Measurements from ENCODE around the gene USP40.

USP40 gene

DNA sequence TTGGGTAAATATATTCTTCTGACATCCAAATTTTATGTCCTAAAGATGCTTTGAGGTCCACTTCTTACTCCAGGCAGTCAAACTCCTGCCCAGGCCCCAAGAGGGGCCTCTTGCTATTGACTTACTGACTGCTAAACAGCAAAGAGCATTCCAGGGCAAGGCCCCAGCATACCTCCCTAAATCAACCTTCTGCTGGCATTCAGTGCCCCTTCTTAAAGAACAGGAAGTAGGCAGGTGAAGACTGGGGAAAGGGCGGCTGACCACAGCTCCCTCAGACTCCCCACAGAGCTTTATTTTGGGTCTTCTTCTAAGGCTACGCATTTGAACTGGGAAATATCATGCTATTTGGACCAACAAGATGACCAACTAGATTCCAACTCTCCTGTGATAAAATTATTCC lies 68.9 kb downstream of the USP40 start:
- no peak for DNase-seq (ENCODE audit: low read depth)

DNA sequence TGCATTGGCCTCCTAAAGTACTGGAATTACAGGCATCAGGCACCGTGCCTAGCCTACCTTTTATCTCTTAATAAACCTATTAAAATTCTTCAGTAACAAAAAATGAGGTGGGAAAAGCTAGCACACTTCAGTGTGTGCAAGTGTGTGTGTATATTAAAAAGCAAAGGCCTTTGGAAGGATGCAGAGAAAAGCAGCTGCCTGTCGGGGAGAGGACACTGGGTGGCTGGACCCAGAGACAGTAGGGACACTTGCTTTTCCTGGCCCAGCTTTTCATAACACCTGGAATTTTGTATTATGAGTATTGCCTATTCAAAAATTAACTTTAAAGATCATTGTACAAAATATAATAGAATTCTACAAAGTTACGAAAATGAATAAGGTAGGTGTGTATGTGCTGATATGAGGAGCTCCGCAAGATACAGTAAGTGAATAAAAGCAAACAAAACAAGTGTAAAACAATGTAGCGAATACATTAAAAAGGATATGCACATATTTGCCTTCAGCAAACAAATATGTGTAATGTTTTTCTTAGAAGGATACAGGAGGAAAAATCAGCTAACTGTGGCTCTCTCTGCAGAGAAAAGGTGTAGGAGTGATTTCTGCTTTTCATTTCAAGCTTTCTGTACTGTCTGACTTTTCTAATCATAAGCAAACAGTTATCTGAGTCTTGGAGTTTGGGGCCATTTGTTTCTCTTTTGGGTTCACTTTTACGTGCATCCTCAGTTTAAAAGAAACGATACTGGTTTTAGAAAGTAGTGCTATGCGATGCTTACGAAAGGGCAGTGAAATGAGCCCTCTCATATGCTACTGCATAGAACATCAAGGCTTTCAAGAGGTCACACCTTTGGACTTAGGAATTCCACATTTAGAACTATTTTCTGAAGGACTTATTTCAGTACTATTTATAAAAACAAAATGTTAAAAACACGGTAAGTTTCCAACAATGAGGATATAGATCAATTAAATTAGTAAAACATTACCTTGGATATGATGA lies 70.8 kb downstream of the USP40 start:
- no peak for DNase-seq (ENCODE audit: low read depth)

DNA sequence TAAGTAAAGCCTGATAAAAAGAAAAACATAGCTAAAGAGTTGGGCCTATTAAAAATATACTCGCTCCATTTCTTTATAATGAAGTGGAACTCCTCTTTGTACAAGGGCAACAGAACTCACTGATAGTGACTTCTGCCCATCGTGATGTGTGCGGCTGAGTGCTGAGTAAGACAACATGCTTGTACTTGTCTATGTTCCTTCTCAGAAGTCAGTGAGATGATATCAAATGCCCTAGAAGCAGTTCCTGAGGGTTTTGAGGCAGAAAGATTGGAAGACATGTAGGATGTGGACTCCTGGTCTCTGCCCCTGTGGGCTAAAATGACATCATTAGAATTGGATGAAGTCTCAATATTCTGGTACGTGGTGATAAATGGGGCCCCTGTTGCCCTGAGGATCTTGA lies 73.8 kb downstream of the USP40 start:
- no peak for DNase-seq (ENCODE audit: low read depth)

DNA sequence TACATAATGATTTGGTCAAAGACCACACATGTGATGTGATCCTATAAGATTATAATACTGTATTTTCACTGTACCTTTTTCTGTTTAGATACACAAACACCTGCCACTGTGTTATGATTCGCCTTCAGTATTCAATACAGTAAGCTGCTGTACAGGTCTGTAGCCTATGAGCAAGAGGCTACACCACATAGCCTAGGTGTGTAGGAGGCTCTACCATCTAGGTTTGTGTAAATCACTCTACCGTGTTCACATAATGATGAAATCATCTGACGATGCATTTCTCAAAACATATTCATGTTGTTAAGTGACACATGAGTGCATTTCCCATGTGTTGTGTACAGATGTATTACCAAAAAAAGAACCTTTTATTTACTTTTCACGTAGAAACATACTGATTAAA lies 74.5 kb downstream of the USP40 start:
- DNase-seq (ENCODE audit: low read depth): no peak

DNA sequence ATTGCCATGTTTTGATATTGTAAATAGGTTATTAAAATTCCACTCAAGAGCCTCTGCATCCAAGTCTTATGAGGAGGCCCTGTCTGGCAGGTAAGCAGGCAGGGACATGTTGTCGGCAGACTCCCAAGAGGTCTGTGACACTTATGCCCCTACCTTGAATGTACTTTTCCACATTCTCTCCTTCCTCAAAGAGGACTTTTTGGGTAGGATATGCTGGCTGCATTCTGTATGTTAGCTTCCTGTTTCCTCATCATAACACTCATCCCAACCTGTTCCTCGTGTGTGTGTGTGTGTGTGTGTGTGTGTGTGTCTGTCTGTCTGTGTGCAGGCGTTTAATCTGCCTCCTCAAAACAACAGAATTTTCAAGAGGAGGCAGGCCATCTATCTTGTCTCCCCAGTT lies 75.3 kb downstream of the USP40 start:
- no peak for DNase-seq (ENCODE audit: low read depth)

DNA sequence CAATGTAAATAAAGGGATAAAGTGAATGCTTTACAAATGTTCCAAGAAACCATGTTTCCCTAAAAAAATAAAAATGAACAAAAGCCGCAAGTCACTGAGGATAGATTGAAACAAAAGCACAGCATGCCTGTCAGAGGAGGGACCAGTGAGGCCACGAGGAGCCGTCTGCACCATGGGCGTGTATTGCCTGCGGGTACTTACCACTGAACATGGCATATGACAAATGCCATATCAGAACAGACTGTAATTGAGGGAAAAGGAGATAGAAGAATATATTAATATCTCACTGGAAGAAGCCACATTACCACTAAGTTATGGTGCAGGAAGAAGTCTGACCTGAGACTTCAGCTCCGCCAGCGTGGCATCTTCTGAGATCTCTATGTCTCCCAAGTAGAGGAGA lies 75.8 kb downstream of the USP40 start:
- no peak for DNase-seq (ENCODE audit: low read depth)

DNA sequence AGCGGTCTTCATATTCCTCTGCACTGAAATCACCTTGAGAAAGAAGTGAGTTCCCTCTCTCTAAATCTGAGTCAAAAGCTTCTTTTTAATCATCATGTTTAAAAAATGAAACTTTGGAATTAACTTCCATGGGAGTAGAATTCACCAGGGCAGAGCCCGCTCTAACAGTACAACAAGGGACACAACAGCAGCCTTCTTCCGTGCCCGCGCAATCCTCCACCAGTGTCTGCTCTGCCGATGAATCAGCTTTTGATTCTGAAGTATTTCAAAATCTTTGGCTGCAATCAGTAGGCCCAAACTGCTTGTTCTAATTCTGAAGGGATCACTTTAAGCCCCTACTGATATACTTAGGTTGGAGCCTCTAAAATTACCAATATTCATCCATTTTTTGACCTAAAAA lies 76.9 kb downstream of the USP40 start:
- DNase-seq (ENCODE audit: low read depth): no peak

DNA sequence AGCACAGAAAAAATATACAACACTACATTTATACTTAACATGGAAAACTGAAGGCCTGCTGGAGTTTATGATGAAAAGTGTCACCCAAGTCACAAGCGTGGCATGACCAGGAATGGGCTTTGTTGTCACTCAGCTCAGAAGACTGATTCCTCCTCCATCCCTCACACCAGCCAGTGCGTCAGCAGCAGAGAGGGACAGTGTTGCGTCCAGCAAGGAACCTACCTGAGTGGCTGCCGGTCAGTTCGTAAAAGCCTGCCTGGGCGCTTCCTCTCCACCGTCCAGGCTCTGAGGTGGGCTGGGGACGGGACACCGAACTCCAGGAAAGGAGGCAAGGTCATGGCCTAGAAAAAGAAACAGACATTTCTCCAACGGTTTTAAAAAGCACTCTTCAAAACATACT lies 77.4 kb downstream of the USP40 start:
- DNase-seq (ENCODE audit: low read depth): no peak

DNA sequence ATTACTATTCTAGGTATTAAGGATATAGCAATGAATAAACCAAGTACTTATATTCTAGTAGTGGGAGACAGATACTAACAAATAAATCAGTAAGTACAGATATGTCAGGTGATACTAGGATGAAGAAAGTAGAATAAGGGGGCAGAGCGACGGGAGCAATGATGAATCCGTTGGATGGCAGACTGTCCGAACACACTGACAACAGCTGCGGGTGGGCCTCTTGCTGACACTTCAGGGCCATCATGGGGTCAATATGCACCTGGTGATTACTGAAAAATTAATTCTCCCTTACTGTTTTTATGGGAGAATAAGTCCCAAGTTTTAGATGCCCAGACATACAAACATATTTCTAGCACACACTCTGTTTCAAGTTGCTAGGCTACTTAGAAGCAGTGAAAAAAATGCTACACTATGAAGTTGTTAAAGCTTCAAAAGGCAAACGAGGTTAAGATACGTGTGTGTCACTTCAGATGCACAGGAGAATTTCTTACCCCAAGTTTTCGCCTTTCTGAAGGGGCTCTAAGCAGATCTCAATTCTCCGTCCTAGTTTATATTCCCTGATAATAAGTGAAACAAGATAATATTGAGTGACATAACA lies 78.7 kb downstream of the USP40 start:
- no peak for DNase-seq (ENCODE audit: low read depth)

DNA sequence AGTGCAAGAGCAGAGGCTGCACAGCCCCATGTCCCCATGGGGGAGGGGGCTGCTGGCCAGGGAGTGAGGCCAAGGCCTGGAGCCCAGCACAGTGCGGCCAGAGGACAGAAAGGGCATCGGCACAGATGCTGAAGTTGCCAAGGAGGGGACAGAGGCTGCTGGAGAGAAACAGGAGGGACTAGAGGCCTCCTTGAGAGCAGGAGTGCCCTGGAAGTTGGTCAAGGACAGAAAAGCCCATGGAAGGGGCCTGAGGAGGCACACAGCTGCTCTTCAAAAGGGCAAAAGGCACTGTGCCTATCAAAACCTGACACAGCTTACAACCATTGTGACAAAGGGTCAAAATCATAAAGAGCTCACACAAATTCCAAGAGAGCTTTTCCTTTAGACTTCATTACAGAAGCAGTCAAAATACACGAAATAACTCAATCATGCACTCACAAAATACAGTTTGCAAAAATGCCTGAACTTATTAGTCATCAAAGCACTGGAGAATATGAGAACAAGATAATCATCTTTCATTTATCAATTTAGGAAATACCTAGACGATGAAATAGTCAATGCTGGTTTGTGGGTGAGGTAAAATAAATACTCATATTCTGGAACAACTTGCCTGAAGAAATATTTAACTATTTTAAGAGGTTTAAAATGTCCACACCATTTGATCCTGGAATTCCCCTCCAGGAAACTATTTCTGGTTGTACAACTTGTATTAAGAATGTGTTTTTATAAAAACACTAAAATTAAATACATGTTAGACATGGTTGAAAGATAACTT lies 79.6 kb downstream of the USP40 start:
- DNase-seq (ENCODE audit: low read depth): no peak

DNA sequence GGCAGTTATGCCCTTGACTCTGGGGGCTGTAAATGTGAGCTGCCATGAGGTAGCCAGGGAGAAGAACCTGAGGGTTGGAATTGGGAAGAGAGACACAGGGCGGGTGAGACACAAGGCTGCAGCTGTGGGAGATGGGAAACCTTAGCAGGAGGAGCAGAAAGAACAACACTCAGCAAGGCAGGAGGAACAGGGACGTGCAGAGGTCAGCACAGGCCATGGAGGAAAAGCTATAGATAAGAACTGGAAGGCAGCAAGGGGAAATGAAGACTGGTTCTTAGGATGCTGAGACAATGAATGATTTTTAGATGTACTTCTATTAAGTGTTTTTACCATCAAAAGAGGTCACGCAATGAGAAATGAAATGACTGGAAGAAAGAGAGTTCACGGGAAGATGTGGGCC lies 80.2 kb downstream of the USP40 start:
- DNase-seq (ENCODE audit: low read depth): no peak

DNA sequence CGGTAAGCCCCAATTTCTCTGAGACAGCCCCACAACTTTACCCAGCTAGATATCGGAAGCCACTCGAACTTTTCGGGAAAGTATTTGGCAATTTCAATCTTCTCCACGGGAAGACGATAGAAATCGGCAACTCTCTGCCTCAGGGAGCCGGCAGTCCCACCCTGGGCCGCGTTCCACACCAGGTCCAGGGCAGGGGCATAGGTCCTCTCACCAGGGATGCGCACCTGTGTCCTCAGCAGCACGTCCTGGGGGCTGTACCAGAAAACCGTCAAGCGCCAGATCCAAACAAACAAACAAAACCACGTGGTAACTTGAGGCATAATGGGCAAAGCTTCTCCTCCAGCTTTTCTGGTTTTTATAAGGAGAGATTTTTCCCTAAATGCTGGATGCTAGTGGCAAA lies 80.9 kb downstream of the USP40 start:
- DNase-seq (ENCODE audit: low read depth): no peak

DNA sequence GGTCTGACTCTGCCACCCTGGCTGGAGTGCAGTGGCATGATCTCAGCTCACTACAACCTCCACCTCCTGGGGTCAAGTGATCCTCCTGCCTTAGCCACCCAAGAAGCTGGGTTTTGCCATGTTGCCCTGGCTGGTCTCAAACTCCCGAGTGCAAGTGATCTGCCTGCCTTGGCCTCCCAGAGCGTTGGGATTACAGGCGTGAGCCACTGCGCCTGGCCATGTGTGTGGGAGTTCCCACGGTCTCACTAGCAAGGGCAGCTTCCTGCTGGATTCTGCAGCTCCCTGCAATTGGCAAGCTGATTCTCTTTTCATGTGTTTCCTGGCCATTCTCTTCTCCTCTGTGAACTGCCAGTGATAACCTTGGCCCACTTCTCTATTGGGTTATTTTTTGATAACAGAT lies 84.0 kb downstream of the USP40 start:
- DNase-seq (ENCODE audit: low read depth): no peak

DNA sequence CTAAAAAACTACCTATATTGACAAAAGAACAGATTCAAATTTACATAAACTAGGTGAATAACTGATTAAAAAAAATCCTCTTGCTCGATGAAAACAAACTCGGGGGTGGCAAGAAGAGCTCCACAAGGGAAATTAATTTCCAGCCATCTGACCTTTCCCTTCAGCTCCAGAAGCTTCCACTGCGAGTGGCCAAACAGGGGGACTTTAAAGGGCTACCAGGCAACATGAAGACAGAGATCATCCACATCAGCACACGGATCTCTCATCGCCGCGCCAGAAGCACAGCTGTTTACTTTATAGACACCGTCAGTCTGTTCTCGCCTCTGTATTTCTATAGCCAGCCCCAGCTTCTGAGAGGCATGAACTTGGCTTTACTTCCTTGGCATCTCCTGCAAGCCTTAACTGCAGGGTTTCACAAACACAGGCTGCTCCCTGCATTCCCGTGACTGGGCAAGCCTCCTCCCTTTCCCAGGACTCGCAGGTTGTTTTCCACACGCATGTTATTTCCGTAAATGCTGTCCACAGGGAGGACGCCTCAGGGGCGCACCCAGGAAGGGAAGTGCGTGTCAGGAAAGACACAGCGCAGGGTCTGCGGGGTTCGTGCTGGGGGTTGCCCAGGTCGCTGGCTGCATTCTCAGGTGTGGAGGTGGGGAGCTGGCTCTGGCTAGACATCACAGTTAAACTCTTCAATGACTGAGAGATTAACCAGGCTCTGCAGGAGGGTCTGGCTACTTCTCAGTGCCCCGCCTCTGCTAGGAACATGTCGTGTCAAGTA lies 85.0 kb downstream of the USP40 start:
- DNase-seq (ENCODE audit: low read depth): no peak

DNA sequence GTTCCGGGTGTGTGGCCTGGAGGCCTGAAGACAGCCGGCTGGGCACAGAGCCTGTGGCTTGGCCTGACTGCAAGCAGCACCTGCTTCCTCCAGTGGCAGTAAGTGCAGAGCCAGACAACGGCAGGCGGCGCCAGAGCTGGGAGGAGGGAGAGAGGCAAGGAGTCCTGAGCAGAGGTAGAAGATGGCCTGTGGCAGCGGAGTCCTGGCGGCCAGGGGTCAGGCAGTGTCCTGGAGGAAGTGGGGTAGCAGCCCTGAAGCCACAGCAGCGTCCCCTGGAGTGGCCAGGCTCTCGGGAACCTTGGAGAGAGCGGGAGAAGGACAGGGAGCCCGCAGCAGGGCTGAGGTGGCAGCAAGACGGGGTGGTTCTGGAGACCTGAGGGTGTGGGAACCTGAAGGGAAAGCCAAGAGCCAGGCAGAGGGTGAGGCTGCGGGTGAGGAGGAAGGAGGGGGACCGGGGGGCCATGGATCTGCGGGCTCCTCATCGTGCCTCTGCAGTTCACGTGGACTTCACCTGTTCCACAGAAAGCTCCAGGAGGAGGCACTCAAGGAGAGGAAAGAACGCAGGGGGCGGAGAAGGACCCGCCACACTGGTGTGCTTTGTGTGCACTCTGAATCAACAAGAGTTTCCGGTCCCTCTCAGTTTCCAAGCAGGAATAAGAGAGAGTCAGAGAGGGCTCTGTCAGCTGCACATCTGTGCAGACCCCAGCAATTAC lies 85.9 kb downstream of the USP40 start:
- DNase-seq (ENCODE audit: low read depth): no peak

DNA sequence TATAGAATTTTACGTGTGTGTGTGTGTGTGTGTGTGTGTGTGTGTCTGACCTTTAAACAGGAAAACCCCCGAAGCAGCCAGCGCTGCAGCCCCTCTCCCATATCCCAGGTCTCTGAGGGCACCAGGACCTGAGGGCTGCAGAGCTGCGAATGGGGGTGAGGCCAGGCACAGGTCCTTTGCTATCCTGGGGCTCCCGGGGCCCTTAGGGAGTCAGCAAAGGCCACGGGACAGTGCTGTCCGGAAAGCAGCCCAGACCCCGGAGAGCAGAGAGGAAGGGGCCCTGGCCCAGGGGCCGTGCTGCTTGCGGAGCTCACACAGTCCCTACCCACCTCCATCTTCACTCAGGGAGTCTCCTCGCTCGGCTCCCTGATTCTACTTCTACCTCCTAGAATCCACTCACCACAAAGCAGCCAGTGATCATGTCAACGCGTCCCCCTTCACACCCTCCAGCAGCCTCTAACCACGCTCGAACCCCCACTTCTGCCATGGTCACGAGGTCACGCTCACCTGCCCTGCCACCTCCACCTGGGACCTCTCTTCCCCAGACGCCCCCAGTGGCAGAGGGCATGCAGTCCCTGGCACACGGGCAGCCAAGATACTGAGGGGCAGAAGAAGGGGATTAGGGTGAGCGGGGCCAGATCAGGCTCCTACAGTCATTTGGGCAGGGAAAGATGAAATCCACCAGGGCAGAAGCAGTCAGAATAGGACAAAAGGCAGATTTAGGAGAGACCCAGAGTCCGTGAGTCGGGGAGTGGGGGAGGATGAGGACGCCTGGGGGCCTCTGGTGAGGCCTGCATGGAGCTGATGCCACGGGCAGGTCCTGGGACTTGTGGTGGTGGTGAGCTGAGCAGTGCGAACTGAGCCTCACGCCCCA lies 86.7 kb downstream of the USP40 start:
- no peak for DNase-seq (ENCODE audit: low read depth)

DNA sequence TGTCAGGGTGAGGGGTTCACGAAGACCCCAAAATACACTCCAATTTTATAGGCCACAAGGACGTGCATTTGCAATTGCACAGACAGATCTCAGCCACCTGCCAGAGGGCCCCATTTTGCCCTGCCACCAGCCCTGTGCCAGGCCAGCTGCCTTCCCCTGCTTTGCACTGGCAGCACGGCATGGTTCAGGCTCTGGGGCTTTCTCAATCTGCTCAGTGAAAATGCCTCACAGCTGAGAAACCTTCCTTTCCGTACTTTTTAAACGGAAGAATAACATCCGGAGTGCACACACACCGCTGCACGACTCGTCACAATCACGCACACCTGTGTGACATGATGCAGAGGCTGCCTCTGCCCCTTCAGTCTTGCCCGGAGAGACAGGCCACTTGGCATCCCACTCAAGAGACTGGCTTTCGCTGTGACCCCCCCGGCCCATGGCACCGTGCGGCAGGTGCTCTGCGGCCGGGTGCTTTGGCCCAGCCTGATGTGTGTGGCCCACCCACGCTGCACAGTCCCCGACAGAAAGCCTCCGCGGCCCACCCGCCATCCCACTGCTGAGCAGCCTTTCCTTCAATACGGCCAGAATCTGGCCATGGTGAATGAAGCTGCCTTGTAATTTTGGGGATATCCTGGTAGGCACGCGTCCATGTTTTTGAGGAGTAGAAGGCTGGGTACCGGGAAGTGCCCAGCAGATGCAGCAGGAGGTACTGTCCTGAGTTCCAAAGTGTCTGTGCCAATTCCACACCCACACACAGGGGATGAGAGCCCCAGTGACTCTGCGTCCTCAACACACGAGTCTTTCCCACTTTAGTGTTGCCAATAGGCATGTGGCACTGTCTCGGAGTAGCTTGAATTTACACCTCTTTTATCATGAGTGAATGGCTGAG lies 88.8 kb downstream of the USP40 start:
- no peak for DNase-seq (ENCODE audit: low read depth)

DNA sequence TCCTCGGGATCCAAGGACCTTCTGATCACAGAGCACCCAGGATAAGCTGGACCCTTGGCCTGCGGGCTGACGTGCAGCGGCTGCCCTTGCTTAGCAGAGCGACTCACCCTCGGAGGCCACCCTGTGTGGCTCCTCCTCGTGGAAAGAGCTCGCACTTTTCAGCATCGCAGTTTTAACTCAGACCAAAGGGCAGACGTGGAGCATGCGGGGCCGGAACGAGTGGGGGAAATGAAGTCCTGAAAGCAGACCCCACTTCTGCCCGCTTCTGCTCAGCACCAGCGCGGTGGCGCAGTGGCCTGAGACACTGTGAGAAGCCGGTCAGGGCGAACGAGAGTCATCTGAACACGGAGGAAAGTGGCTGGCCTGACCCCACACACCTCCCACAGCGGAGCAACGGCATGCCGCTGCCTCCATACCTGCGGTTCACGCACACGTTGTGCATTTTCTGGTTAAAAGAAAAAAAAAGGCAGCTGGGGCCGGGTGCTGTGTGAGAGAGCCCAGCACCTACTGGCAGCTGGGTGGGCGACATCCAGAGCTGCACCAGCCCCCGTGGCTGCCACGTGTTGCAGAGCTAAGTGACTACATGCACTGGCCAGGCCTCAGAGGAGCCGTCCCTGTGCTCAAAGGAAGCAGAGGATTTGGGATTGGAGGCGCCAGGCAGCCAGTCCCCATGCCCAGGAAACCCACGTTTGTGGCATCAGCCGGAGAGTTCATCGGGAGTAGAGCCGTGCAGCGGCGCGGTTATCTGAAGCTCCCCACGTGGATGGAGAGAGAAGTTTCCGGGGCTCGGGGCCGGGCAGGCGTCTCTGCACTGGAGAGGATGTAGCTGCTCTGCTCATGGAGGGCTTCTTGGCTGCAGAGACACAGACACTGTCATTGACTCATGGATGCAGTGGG lies 89.7 kb downstream of the USP40 start:
- no peak for DNase-seq (ENCODE audit: low read depth)
